Measurements from ENCODE around the gene LRRIQ3.

DNA sequence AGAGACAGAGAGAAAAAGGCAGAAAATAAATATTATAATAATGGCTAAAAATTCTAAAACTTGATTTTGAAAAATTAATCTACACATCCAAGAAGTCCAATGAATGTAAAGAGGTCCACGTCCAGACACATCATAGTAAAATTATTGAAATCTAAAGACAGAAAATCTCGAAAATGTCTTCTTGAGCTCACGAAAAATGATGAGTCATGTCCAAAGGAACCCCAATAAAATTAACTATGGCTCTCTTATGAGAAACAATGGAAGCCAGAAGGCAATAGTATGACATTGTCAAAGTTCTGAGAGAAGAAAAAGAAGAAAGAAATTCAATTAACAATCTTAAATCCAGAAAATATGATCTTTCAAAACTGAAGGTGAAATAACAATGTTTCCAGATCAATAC, 84.6 kb downstream of the LRRIQ3 start:
- no peak for TF ChIP-seq POLR2A (IDR thresholded peaks at IDR 0.05)
- no peak for TF ChIP-seq POLR2AphosphoS5 (IDR thresholded peaks at IDR 0.05)
- TF ChIP-seq, protein P1, sequence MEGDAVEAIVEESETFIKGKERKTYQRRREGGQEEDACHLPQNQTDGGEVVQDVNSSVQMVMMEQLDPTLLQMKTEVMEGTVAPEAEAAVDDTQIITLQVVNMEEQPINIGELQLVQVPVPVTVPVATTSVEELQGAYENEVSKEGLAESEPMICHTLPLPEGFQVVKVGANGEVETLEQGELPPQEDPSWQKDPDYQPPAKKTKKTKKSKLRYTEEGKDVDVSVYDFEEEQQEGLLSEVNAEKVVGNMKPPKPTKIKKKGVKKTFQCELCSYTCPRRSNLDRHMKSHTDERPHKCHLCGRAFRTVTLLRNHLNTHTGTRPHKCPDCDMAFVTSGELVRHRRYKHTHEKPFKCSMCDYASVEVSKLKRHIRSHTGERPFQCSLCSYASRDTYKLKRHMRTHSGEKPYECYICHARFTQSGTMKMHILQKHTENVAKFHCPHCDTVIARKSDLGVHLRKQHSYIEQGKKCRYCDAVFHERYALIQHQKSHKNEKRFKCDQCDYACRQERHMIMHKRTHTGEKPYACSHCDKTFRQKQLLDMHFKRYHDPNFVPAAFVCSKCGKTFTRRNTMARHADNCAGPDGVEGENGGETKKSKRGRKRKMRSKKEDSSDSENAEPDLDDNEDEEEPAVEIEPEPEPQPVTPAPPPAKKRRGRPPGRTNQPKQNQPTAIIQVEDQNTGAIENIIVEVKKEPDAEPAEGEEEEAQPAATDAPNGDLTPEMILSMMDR (IDR thresholded peaks at IDR 0.05), result no peak
- TF ChIP-seq EP300 (IDR thresholded peaks at IDR 0.05), result no peak

Data from upper lobe of left lung (tissue), 4 donors.